Natural killer cell (primary cell): ENCODE data around the gene PTCH1. TPM values are rescaled to one million over a fixed set of nuclear protein-coding genes. Genes with fewer than 3 reads are reported as not detected.
A peak's percentile ranks its signal among the peaks of the same experiment; 100 is the strongest.

Experiments used
- ATAC-seq, 3 donors: fragments of 150-1000 bp in 2 of 3; fragments of 200-7000 bp in 1 of 3; cut with Tn5 transposase; 1 replicate in 1 of 3; 2 replicates in 2 of 3; pipeline ENCODE4 v1.10.0; 2021; ENCODE audit warnings: mild to moderate bottlenecking in 2 of 3, moderate library complexity in 2 of 3
- DNase-seq, 2 donors: peaks; one replicate each; pipeline versions ENCODE4 v3.0.0 to v3.0.0-alpha.2; 2013 to 2021; ENCODE audit warnings: mixed read lengths in 1 of 2
- H3K27ac ChIP-seq: one replicate; pipeline ENCODE4 v1.5.1; 2013; ENCODE audit warnings: mild to moderate bottlenecking, low read length
- H3K27me3 ChIP-seq: one replicate; pipeline ENCODE4 v1.6.1; 2013; ENCODE audit warnings: low read length; ENCODE audit not compliant: control insufficient read depth, insufficient read depth
- H3K36me3 ChIP-seq: one replicate; pipeline ENCODE4 v1.6.1; 2013; ENCODE audit warnings: low read length; ENCODE audit not compliant: control insufficient read depth, insufficient read depth
- H3K4me1 ChIP-seq: one replicate; pipeline ENCODE4 v1.6.1; 2013; ENCODE audit warnings: low read length; ENCODE audit not compliant: control insufficient read depth, insufficient read depth
- H3K4me3 ChIP-seq: one replicate; pipeline ENCODE4 v1.5.1; 2013; ENCODE audit warnings: low read length
- H3K9me3 ChIP-seq: one replicate; pipeline ENCODE4 v1.6.1; 2013; ENCODE audit warnings: low read length; ENCODE audit not compliant: control insufficient read depth, insufficient read depth
- H3K27ac Mint-ChIP-seq, 2 donors: one replicate each; pipeline ENCODE4 v1.8.0; 2022; ENCODE audit warnings: mild to moderate bottlenecking in 2 of 2, mixed read lengths in 2 of 2, moderate library complexity in 1 of 2
- H3K27me3 Mint-ChIP-seq, 2 donors: one replicate each; pipeline ENCODE4 v1.8.0; 2022; ENCODE audit warnings: low read depth in 2 of 2, mixed read lengths in 2 of 2
- H3K36me3 Mint-ChIP-seq: one replicate; pipeline ENCODE4 v1.8.0; 2022; ENCODE audit warnings: mixed read lengths
- H3K4me1 Mint-ChIP-seq, 2 donors: one replicate each; pipeline ENCODE4 v1.8.0; 2022; ENCODE audit warnings: mixed read lengths in 2 of 2
- H3K4me3 Mint-ChIP-seq: one replicate; pipeline ENCODE4 v1.8.0; 2022; ENCODE audit warnings: mild to moderate bottlenecking, moderate library complexity, mixed read lengths
- H3K9me3 Mint-ChIP-seq, 2 donors: one replicate each; pipeline ENCODE4 v1.8.0; 2022; ENCODE audit warnings: mixed read lengths in 2 of 2
- WGBS: methylation state at CpG from one replicate; pipeline ENCODE4 v1.1.7; 2013; ENCODE audit warnings: missing lambda C conversion rate; ENCODE audit not compliant: insufficient coverage; 5-methylcytosine and 5-hydroxymethylcytosine counted together
- intact Hi-C: fragments of 100-400 bp; cut with micrococcal nuclease; formaldehyde crosslinking; loops from one replicate; pipeline ENCODE4 v1.14.2; 2022
- total RNA-seq, 4 donors: library from RNA; stranded (reverse); fragments of 120-200 nt in 1 of 4; gene quantifications; one replicate each; pipeline versions ENCODE4 v1.2.3 to v1.2.4, GENCODE V29; 2013 to 2022
- TF ChIP-seq, protein P1 (sequence below): fragments of 200-600 bp; IDR thresholded peaks from one replicate; pipeline ENCODE4 v1.8.0; 2022; ENCODE audit warnings: antibody characterized with exemption

PTCH1 gene
- total RNA-seq, 3 donors from 2014 or later (not counting 1 experiment from before 2014, with no cell fraction given), result 60.9 to 127 (median 82.1) TPM

DNA sequence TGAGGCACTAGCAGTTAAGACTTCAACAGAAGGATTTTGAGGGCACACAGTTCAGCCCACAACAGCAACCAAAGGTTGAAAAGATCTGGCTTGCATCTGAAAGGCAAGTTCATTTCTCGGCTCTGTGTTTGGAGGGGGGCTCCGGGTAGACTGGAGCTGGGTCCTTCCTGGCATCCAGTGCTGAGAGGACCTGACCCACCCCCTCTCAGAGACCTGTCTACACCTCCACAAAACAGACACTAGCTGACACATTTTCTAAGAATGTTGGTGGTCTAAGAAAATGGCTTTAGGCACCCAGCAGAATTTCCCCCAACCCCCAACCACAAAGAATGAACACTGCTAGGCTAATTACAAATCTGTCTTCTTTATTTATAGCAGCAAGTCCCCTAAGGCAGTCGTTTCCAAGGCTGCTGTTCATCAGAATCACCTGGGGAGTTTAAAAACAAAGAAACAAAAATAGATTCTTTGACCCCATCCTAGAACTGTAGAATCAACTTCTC lies 6.2 kb upstream of the PTCH1 start:
- Histone ChIP-seq H3K27me3 (peaks cover 2% of the 10 kb centered on the region), H3K4me3 (no peak overlapping the region), H3K27ac (no peak overlapping the region), H3K9me3 (no peaks in the 10 kb centered on the region), H3K4me1 (no peaks in the 10 kb centered on the region), H3K36me3 (no peaks in the 10 kb centered on the region)
- TF ChIP-seq, protein P1, sequence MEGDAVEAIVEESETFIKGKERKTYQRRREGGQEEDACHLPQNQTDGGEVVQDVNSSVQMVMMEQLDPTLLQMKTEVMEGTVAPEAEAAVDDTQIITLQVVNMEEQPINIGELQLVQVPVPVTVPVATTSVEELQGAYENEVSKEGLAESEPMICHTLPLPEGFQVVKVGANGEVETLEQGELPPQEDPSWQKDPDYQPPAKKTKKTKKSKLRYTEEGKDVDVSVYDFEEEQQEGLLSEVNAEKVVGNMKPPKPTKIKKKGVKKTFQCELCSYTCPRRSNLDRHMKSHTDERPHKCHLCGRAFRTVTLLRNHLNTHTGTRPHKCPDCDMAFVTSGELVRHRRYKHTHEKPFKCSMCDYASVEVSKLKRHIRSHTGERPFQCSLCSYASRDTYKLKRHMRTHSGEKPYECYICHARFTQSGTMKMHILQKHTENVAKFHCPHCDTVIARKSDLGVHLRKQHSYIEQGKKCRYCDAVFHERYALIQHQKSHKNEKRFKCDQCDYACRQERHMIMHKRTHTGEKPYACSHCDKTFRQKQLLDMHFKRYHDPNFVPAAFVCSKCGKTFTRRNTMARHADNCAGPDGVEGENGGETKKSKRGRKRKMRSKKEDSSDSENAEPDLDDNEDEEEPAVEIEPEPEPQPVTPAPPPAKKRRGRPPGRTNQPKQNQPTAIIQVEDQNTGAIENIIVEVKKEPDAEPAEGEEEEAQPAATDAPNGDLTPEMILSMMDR, result no peak
- Mint-ChIP-seq H3K9me3 (no peaks in the 10 kb centered on the region), H3K27me3 (peaks cover 33 to 37% of the 10 kb centered on the region in 2 donors), H3K36me3 (no peaks in the 10 kb centered on the region), H3K4me3 (no peak overlapping the region), H3K27ac (no peak overlapping the region), H3K4me1 (no peaks in the 10 kb centered on the region)
- WGBS, result 58% methylated on average over 2 of the region's 3 CpGs
- intact Hi-C loops, result no loop called here
- DNase-seq (no peak), ATAC-seq (no peak)

DNA sequence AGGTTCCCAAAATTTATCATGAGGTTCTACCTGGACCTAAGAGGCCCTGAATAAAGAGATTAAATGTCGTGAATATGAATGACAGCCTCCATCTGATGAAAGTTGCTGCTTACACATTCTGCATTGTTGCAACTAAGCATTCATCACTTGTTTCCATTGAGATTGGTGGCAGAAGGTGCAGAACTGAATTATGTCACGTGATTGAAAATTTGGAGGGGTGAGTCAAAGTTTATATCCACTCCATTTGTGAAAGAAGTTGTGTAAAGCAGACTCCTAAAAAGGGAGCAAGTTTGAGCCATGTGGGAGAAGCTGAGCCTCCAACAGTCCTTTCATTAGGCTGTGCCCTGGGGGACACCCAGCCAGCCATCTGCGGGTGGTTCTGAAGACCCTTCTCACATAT lies 4.9 kb upstream of the PTCH1 start:
- no peak for DNase-seq
- peaks cover 4% of the 10 kb centered on the region for H3K27me3 ChIP-seq
- Mint-ChIP-seq H3K27ac (no peak overlapping the region), H3K9me3 (no peaks in the 10 kb centered on the region), H3K36me3 (no peaks in the 10 kb centered on the region), H3K4me3 (no peak overlapping the region), H3K4me1 (peaks cover 1 to 10% of the 10 kb centered on the region in 2 donors), H3K27me3 (peaks cover 24 to 31% of the 10 kb centered on the region in 2 donors)
- no peaks in the 10 kb centered on the region for H3K36me3 ChIP-seq
- ATAC-seq, result no peak
- no peak overlapping the region for H3K27ac ChIP-seq
- 100% methylated on average over 3 of the region's 3 CpGs for WGBS
- intact Hi-C loops, result no loop called here
- H3K4me1 ChIP-seq, result peaks cover 6% of the 10 kb centered on the region
- TF ChIP-seq, protein P1, result no peak
- no peak overlapping the region for H3K4me3 ChIP-seq
- H3K9me3 ChIP-seq, result no peaks in the 10 kb centered on the region

DNA sequence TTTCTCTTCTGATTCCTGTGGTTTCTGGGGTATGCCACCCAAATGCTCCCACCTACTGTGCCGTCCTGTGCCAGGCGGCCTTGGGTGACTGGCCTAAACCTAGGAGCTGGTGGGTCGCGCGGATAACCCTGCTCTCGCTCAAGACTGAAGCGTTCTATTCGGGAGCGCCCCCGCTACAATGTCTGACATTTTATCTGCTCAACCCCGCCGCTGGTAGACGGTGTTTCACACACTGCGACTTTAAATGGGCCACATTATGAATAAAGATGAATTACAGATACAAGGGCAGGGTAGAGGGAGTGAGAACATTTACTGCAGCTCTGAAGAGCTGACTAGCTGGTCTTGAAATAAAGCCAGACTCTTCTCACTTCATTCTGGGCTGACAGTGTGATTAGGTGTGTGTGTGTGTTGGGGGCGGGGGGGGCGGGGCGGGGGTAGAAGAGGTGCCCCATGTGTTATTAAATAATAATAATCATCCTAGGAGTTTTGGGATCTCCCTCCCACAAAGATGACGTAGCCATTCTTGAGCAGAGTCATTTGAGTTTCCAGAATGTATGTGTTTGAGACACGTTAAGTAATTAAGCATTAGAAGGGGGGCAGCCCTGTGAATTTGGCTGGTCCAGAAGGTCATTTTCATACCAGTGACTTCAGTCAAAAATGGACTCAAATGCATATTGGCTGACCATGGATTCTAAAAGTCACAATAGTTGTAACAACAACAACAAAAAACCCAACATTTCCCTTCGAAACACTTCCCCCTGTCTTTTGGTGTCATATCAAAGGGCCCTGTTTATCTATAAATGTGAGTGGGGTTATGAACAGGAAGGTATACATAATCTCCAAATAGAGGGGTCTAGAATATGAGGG lies 1.0 kb upstream of the PTCH1 start:
- peak overlapping the region; percentile 98 for H3K4me3 Mint-ChIP-seq
- H3K36me3 ChIP-seq, result no peaks in the 10 kb centered on the region
- no peaks in the 10 kb centered on the region for H3K9me3 ChIP-seq
- H3K4me1 Mint-ChIP-seq, result peaks cover 23 to 30% of the 10 kb centered on the region in 2 donors
- peak overlapping the region; percentile 10 to 90 for H3K27ac Mint-ChIP-seq
- H3K4me1 ChIP-seq, result peaks cover 19% of the 10 kb centered on the region
- no peaks in the 10 kb centered on the region for H3K36me3 Mint-ChIP-seq
- 71% methylated on average over 16 of the region's 20 CpGs for WGBS
- H3K9me3 Mint-ChIP-seq, result no peaks in the 10 kb centered on the region
- DNase-seq (no peak), ATAC-seq (no peak)
- peaks cover 18% of the 10 kb centered on the region for H3K27me3 ChIP-seq
- no peak overlapping the region for H3K27ac ChIP-seq
- intact Hi-C loops, result no loop called here
- H3K4me3 ChIP-seq, result no peak overlapping the region
- TF ChIP-seq, protein P1, result no peak
- H3K27me3 Mint-ChIP-seq, result peaks cover 22 to 31% of the 10 kb centered on the region in 2 donors
